Activated naive CD4-positive, alpha-beta T cell treated with anti-CD3 and anti-CD28 coated beads, Interleukin-2, amount 50 U/mL, for 72 hours (primary cell): ENCODE data around the gene CLN3. TPM values are rescaled to one million over a fixed set of nuclear protein-coding genes. Genes with fewer than 3 reads are reported as not detected.
"Not testable (repeated sequence)": the region's sequence is repeated elsewhere in the genome, so short reads cannot be mapped to it uniquely, and the experiment has no call there.

ENCODE experiments used
- ATAC-seq, 2 donors: fragments of 150-1000 bp; cut with Tn5 transposase; 2 replicates each; pipeline ENCODE4 v1.10.0; 2021; ENCODE audit warnings: mild to moderate bottlenecking in 2 of 2, moderate library complexity in 2 of 2
- DNase-seq, 2 donors: peaks; one replicate each; pipeline ENCODE4 v3.0.0; 2021 to 2022; ENCODE audit warnings: low spot score in 2 of 2
- H3K27ac Mint-ChIP-seq, 2 donors: one replicate each; pipeline ENCODE4 v1.8.0; 2022; ENCODE audit warnings: mild to moderate bottlenecking in 2 of 2, mixed read lengths in 2 of 2
- H3K36me3 Mint-ChIP-seq, 2 donors: one replicate each; pipeline ENCODE4 v1.8.0; 2022; ENCODE audit warnings: mixed read lengths in 2 of 2
- H3K9me3 Mint-ChIP-seq, 2 donors: one replicate each; pipeline ENCODE4 v1.8.0; 2022; ENCODE audit warnings: mixed read lengths in 2 of 2
- total RNA-seq, 2 donors: library from RNA; stranded (reverse); gene quantifications; one replicate each; pipeline ENCODE4 v1.2.3, GENCODE V29; 2022

Gene CLN3
- total RNA-seq, 2 donors from 2014 or later = 19.3 to 25.8 TPM

- ATAC-seq = peak in 1 of 2 donors; percentile 36
- H3K27ac Mint-ChIP-seq = peak overlapping the region in 1 of 2 donors; percentile 29
- no peaks in the 10 kb centered on the region for H3K9me3 Mint-ChIP-seq
- no peaks in the 10 kb centered on the region for H3K36me3 Mint-ChIP-seq
- DNase-seq = no peak
These were observed 32.9 kb upstream of the CLN3 start for GRCh38 chr16:28524681-28525171.

GRCh38 chr16:28522792-28523191 is 30.9 kb upstream of the CLN3 start:
- no peaks in the 10 kb centered on the region for H3K9me3 Mint-ChIP-seq
- DNase-seq (no peak), ATAC-seq (no peak)
- no peak overlapping the region for H3K27ac Mint-ChIP-seq
- H3K36me3 Mint-ChIP-seq = no peaks in the 10 kb centered on the region

GRCh38 chr16:28521436-28521835 is 29.6 kb upstream of the CLN3 start:
- no peak for DNase-seq
- Mint-ChIP-seq H3K9me3 (no peaks in the 10 kb centered on the region), H3K27ac (no peak overlapping the region), H3K36me3 (no peaks in the 10 kb centered on the region)
- no peak for ATAC-seq

GRCh38 chr16:28520672-28521071 is 28.8 kb upstream of the CLN3 start:
- Mint-ChIP-seq H3K27ac (no peak overlapping the region), H3K9me3 (no peaks in the 10 kb centered on the region), H3K36me3 (no peaks in the 10 kb centered on the region)
- ATAC-seq (no peak), DNase-seq (no peak)

GRCh38 chr16:28514246-28514645 is 22.4 kb upstream of the CLN3 start:
- H3K27ac Mint-ChIP-seq = no peak overlapping the region
- H3K36me3 Mint-ChIP-seq = no peaks in the 10 kb centered on the region
- no peaks in the 10 kb centered on the region for H3K9me3 Mint-ChIP-seq
- ATAC-seq = no peak
- no peak for DNase-seq

- Mint-ChIP-seq H3K27ac (no peak overlapping the region), H3K9me3 (no peaks in the 10 kb centered on the region), H3K36me3 (no peaks in the 10 kb centered on the region)
- DNase-seq = no peak
- no peak for ATAC-seq
These were observed 21.8 kb upstream of the CLN3 start for GRCh38 chr16:28513484-28514181.

- Mint-ChIP-seq H3K9me3 (no peaks in the 10 kb centered on the region), H3K27ac (no peak overlapping the region), H3K36me3 (no peaks in the 10 kb centered on the region)
- DNase-seq (no peak), ATAC-seq (no peak)
These were observed 20.2 kb upstream of the CLN3 start for GRCh38 chr16:28511801-28512789.

GRCh38 chr16:28511031-28511430 is 19.2 kb upstream of the CLN3 start:
- DNase-seq = no peak
- H3K36me3 Mint-ChIP-seq = no peaks in the 10 kb centered on the region
- no peak for ATAC-seq
- no peak overlapping the region for H3K27ac Mint-ChIP-seq
- H3K9me3 Mint-ChIP-seq = no peaks in the 10 kb centered on the region

- DNase-seq (no peak), ATAC-seq (no peak)
- no peaks in the 10 kb centered on the region for H3K9me3 Mint-ChIP-seq
- no peak overlapping the region for H3K27ac Mint-ChIP-seq
- H3K36me3 Mint-ChIP-seq = no peaks in the 10 kb centered on the region
These were observed 13.7 kb upstream of the CLN3 start for GRCh38 chr16:28505489-28506137.

GRCh38 chr16:28504707-28505404 is 13.0 kb upstream of the CLN3 start:
- no peak overlapping the region for H3K27ac Mint-ChIP-seq
- H3K9me3 Mint-ChIP-seq = no peaks in the 10 kb centered on the region
- ATAC-seq = no peak
- no peaks in the 10 kb centered on the region for H3K36me3 Mint-ChIP-seq
- DNase-seq = no peak

GRCh38 chr16:28503470-28504259 is 11.8 kb upstream of the CLN3 start:
- H3K36me3 Mint-ChIP-seq = no peaks in the 10 kb centered on the region
- DNase-seq = no peak
- no peaks in the 10 kb centered on the region for H3K9me3 Mint-ChIP-seq
- ATAC-seq = no peak
- H3K27ac Mint-ChIP-seq = no peak overlapping the region

- Mint-ChIP-seq H3K27ac (no peak overlapping the region), H3K36me3 (no peaks in the 10 kb centered on the region), H3K9me3 (no peaks in the 10 kb centered on the region)
- DNase-seq = no peak
- ATAC-seq = no peak
These were observed 10.4 kb upstream of the CLN3 start for GRCh38 chr16:28502290-28502689.

- Mint-ChIP-seq H3K27ac (no peak overlapping the region), H3K36me3 (no peaks in the 10 kb centered on the region), H3K9me3 (no peaks in the 10 kb centered on the region)
- DNase-seq (no peak), ATAC-seq (peak in 1 of 2 donors; percentile 30)
These were observed 9.7 kb upstream of the CLN3 start for GRCh38 chr16:28501258-28502232.

GRCh38 chr16:28500476-28501180 is 8.8 kb upstream of the CLN3 start:
- not testable (repeated sequence) for H3K9me3 Mint-ChIP-seq, H3K27ac Mint-ChIP-seq

More at GRCh38 chr16:28500476-28501180, 8.8 kb upstream of the CLN3 start:
- H3K36me3 Mint-ChIP-seq, ATAC-seq, DNase-seq: not testable (repeated sequence)
